Smooth muscle cell (in vitro differentiated cells): ENCODE results near the gene CRABP2. TPM values are rescaled to one million over a fixed set of nuclear protein-coding genes. Genes with fewer than 3 reads are reported as not detected.

Experiments
- DNase-seq: peaks from one replicate; lab custom pipeline; 2025; ENCODE audit not compliant: unreplicated experiment; lab: John Stamatoyannopoulos, UW
- H2AFZ ChIP-seq: fragments of 200-600 bp; sonication (generic); 2 replicates; pipeline ENCODE4 v1.6.0; 2016; ENCODE audit warnings: antibody characterized with exemption, low read depth, mild to moderate bottlenecking
- H3F3A ChIP-seq: fragments of 200-600 bp; sonication (generic); 2 replicates; pipeline ENCODE4 v1.6.0; 2017; ENCODE audit warnings: antibody characterized with exemption, low read depth
- H3K27ac ChIP-seq: fragments of 200-600 bp; sonication (generic); 2 replicates; pipeline ENCODE4 v1.5.1; 2016; ENCODE audit warnings: low read depth, mild to moderate bottlenecking
- H3K27me3 ChIP-seq: fragments of 200-600 bp; sonication (generic); 2 replicates; pipeline ENCODE4 v1.6.1; 2016; ENCODE audit warnings: low read depth, mild to moderate bottlenecking
- H3K36me3 ChIP-seq: fragments of 200-600 bp; sonication (generic); 2 replicates; pipeline ENCODE4 v1.5.1; 2016; ENCODE audit warnings: low read depth
- H3K4me1 ChIP-seq: fragments of 200-600 bp; sonication (generic); 2 replicates; pipeline ENCODE4 v1.5.1; 2016; ENCODE audit warnings: low read depth
- H3K4me2 ChIP-seq: fragments of 200-600 bp; sonication (generic); 2 replicates; pipeline ENCODE4 v1.6.0; 2016; ENCODE audit warnings: mild to moderate bottlenecking
- H3K4me3 ChIP-seq: fragments of 200-600 bp; sonication (generic); 2 replicates; pipeline ENCODE4 v1.5.1; 2016; ENCODE audit warnings: mild to moderate bottlenecking
- H3K79me2 ChIP-seq: fragments of 200-600 bp; sonication (generic); 2 replicates; pipeline ENCODE4 v1.6.0; 2016; ENCODE audit warnings: low read depth, mild to moderate bottlenecking
- H3K9ac ChIP-seq: fragments of 200-600 bp; sonication (generic); 2 replicates; pipeline ENCODE4 v1.6.0; 2016; ENCODE audit warnings: low read depth
- H3K9me3 ChIP-seq: fragments of 200-600 bp; sonication (generic); replicated peaks from 2 replicates; pipeline ENCODE4 v1.5.1; 2016; ENCODE audit warnings: low read depth
- H4K20me1 ChIP-seq: fragments of 200-600 bp; sonication (generic); 2 replicates; pipeline ENCODE4 v1.6.0; 2016; ENCODE audit warnings: low read depth
- CTCF ChIP-seq: fragments of 200-600 bp; sonication (generic); IDR thresholded peaks from 2 replicates; pipeline ENCODE4 v1.5.1; 2017; ENCODE audit warnings: borderline replicate concordance, mild to moderate bottlenecking, antibody characterized with exemption; ENCODE audit not compliant: insufficient read depth, poor library complexity, severe bottlenecking
- WGBS: methylation state at CpG from one replicate; pipeline ENCODE4 v1.1.7; 2016; ENCODE audit warnings: low lambda C conversion rate; 5-methylcytosine and 5-hydroxymethylcytosine counted together
- polyA plus RNA-seq: library from polyadenylated mRNA; unstranded; fragments of >200 nt; fragmentation: Nextera tagmentation; extraction: Ambion mirVana; gene quantifications from 2 replicates; pipeline ENCODE4 v1.2.1, GENCODE V29; 2016
- total RNA-seq: library from RNA; depleted of rRNA; stranded (reverse); fragments of >200 nt; gene quantifications from 2 replicates; pipeline ENCODE4 v1.2.3, GENCODE V29; 2014

Gene CRABP2
- total and polyA plus RNA-seq, 2 experiments from 2014 or later = 86.6 to 145 TPM

GRCh38 chr1:156721131-156721530, 15.7 kb upstream of the CRABP2 start:
- Histone ChIP-seq H3F3A (peaks cover 2% of the 10 kb centered on the region), H3K4me1 (peaks cover 10% of the 10 kb centered on the region), H3K27me3 (no peaks in the 10 kb centered on the region), H3K4me2 (no peak overlapping the region), H3K27ac (no peak overlapping the region), H3K9ac (no peak overlapping the region), H3K9me3 (no peaks in the 10 kb centered on the region), H3K36me3 (no peaks in the 10 kb centered on the region), H4K20me1 (peaks cover 43% of the 10 kb centered on the region), H3K79me2 (peaks cover 27% of the 10 kb centered on the region), H2AFZ (no peak overlapping the region), H3K4me3 (no peak overlapping the region)
- 54% methylated on average over 2 of the region's 2 CpGs for WGBS
- TF ChIP-seq CTCF = no peak
- no peak for DNase-seq

GRCh38 chr1:156717351-156717750, 12.0 kb upstream of the CRABP2 start:
- WGBS = 97% methylated on average over 4 of the region's 4 CpGs
- Histone ChIP-seq H2AFZ (no peak overlapping the region), H3K27me3 (no peaks in the 10 kb centered on the region), H3K4me1 (no peaks in the 10 kb centered on the region), H3K4me3 (no peak overlapping the region), H3K9ac (no peak overlapping the region), H3K27ac (no peak overlapping the region), H3K9me3 (no peaks in the 10 kb centered on the region), H3K4me2 (no peak overlapping the region), H3F3A (no peaks in the 10 kb centered on the region), H3K36me3 (no peaks in the 10 kb centered on the region), H3K79me2 (no peaks in the 10 kb centered on the region), H4K20me1 (peaks cover 7% of the 10 kb centered on the region)
- TF ChIP-seq CTCF = no peak
- no peak for DNase-seq

GRCh38 chr1:156714830-156715229, 9.4 kb upstream of the CRABP2 start:
- no peak overlapping the region for H3K4me3 ChIP-seq
- H3K36me3 ChIP-seq = no peaks in the 10 kb centered on the region
- H4K20me1 ChIP-seq = no peaks in the 10 kb centered on the region
- no peak overlapping the region for H3K9ac ChIP-seq
- no peaks in the 10 kb centered on the region for H3K9me3 ChIP-seq
- DNase-seq = no peak
- no peak overlapping the region for H3K4me2 ChIP-seq
- 93% methylated on average over 3 of the region's 3 CpGs for WGBS
- no peaks in the 10 kb centered on the region for H3K27me3 ChIP-seq
- no peaks in the 10 kb centered on the region for H3K79me2 ChIP-seq
- no peak overlapping the region for H2AFZ ChIP-seq
- peaks cover 17% of the 10 kb centered on the region for H3K4me1 ChIP-seq
- no peak for TF ChIP-seq CTCF
- no peak overlapping the region for H3K27ac ChIP-seq
- peaks cover 5% of the 10 kb centered on the region for H3F3A ChIP-seq

GRCh38 chr1:156712626-156713025, 7.2 kb upstream of the CRABP2 start:
- H3K9ac ChIP-seq = no peak overlapping the region
- no peaks in the 10 kb centered on the region for H3K27me3 ChIP-seq
- no peaks in the 10 kb centered on the region for H3K9me3 ChIP-seq
- WGBS = 59% methylated on average over 3 of the region's 3 CpGs
- H3K27ac ChIP-seq = peak overlapping the region; percentile 7
- no peaks in the 10 kb centered on the region for H3K36me3 ChIP-seq
- no peak overlapping the region for H3K4me2 ChIP-seq
- no peaks in the 10 kb centered on the region for H4K20me1 ChIP-seq
- H3F3A ChIP-seq = peaks cover 16% of the 10 kb centered on the region
- DNase-seq = no peak
- TF ChIP-seq CTCF = no peak
- peaks cover 39% of the 10 kb centered on the region for H3K4me1 ChIP-seq
- no peak overlapping the region for H3K4me3 ChIP-seq
- no peak overlapping the region for H2AFZ ChIP-seq
- no peaks in the 10 kb centered on the region for H3K79me2 ChIP-seq
